GM19099 (cell line): ENCODE measurements around the gene SRRM4.

Experiments
- POLR2A ChIP-seq: IDR thresholded peaks from 3 replicates; pipeline ENCODE4 v1.6.1; 2011; ENCODE audit warnings: low read depth; ENCODE audit not compliant: insufficient read length; ENCODE audit errors: extremely low read depth

Gene SRRM4

DNA sequence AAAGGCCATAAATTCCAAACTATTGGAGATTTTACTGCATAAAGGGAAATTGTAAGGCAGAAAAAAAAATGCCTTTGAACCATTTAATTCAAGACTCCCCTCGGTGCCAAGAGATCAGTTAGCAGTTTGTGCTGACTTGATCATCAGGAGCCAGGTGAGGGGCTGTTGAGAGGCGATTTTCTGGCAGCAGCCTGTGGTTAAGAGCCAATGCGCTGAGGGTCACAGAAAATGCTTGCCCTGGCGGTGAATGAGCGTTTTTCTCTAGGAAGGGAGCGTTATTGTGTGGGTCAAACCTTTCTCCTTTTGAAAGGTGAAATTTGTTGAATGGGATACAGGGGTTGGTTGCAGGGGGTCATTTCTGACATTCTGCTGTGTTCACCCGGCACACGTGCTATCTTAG is 4.7 kb downstream of the SRRM4 start:
- TF ChIP-seq POLR2A, result no peak

DNA sequence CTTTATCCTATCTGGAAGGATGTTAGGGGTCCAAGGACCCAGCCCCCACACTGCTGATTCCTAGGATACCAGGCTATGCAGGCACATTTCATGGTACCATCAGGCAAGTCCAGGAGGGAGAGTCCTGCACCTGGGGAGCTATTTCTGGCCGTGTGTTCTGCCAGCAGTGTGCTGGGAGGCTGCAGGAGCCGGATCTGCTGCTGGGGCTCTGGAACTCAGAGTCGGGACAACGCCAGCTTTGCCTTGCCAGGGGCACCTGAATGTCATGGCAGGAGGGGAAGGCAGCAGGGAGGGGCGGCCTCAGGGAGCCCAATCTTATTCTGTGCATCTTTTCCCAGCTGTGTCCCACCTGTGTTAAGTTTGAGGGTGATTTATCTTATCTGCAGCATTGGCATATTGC is 17.8 kb downstream of the SRRM4 start:
- TF ChIP-seq POLR2A, result no peak

DNA sequence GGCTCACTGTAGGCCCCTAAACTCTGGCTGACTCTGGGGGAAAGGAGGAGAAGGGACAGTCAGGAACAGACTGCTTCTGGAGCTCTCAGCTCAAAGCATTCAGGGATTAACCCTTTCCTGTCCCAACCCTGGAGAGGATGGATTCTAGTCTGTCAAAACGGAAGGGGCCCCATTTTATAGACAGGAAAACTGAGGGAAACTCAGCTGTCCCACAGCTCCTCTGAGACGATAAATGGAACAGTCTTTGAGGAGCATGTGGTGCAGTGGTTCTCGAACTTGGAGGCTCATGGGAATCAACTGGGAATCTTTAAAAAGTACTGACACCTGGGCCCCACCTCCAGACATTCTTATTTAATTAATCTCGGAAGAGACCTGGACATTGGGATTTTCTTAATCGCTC is 23.7 kb downstream of the SRRM4 start:
- no peak for TF ChIP-seq POLR2A

DNA sequence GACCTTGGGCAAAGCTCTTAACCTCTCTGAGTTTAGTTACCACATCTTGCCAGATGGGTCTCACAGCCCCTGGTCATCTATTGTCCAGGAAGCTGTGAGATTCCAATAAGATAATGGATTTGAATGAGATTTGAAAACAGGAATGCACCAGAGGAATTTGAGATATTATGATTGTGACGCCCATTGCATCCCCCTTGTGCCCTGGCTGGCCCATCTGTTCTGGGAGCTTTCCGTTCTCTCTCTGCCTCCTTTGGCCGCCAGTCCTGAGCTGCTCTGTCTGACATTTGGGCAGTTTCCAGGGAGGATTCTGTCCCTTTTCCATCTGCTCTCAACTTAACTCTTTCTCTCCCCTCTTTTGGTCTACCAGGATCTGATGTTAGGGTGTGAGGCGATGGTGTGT is 24.6 kb downstream of the SRRM4 start:
- TF ChIP-seq POLR2A, result no peak

DNA sequence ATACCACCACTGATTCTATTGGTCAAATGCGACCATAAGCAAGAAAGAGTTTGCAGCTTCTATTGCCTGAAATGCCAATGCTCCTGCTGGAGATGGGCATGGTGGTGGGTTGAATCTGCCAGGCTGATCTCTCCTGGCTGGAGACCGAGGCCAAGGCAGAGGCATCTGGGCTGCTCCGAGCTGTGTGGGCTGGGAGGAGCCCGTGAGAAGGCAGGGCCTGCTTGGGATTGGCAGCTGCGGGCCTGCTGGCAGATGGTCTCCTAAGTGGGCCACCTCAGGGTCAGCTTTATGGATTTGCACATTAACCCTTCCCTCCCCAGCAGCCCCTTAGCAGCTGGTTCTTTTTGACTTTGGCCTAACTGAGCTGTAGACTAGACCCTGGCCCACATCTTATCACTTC is 25.4 kb downstream of the SRRM4 start:
- TF ChIP-seq POLR2A, result no peak

DNA sequence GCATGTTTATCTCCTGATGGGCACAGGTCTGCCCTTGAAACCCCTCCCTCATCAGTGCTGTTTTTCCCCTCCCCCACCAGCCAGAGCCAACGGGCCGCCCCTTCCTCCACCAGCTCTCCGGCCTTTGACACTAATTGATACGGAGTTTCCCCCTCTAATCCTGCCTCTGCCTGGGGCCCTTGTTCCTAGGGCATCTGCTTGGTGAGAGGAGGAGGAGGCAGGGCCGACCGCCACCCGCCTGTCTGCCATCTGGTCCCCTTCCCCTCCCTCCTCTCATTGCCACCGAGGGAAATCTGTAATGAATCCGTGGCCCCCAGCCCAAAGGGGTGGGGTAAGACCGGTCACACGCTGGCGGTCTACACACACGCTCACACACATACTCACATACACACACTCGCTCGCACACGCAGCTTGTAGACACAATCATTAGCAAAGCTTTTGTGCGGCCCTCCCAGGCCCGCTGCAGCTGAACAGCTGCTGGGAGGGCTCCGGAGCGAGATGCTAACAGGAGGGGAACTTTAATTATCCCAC is 27.4 kb downstream of the SRRM4 start:
- no peak for TF ChIP-seq POLR2A

DNA sequence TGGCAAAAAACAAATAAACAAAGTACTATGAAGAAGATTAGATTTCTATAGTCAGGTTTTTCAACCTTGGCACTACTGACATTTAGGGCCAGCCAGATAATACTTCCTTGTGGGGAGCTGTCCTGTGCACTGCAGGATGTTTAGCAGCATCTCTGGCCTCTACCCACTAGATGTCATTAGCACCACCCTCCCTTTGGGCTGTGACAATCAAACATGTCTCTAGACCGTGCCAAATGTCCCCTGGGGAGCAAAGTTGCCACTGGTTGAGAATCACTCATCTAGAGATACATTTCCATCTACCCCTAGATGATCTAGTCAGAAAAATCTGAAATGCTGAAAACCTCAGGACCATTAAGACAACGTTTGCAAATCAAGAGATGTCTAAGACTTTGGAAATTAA is 29.9 kb downstream of the SRRM4 start:
- TF ChIP-seq POLR2A, result no peak

DNA sequence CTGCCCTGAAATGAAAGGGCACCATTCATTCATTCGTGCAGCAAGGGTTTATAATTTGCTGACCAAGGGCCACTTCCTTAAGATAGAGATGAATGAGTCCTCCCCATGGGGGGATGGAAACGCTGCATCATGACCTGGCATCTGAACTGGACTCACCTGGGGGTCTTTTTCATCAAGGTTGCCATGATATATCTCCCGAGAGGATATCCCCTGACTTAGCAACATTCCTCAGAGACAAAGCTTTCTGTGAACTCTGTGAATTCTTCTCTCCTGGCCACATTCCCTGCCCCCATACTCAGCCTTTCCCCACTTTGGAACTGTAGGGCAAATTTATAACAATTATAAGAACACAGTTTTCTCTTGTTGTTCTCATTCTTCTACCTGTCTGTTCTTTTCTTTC is 30.8 kb downstream of the SRRM4 start:
- no peak for TF ChIP-seq POLR2A

DNA sequence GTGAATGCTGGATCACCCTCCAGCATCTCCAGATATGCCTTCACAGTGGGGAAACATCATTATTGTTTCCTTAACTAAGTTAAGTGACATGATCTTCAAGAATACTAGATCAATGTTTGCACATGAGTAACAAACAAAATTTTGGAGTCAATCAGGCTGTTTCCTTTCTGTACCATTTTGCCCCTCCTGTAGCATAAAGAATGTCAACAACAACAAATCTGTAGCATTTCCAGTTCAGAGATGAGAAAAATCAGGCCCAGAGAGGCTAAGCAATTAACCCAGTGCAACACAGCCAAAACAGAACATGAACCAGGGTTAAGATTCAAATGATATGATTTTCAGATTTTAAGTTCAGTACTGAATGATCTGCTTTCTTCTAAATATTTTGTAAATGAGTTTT is 31.7 kb downstream of the SRRM4 start:
- TF ChIP-seq POLR2A, result no peak

DNA sequence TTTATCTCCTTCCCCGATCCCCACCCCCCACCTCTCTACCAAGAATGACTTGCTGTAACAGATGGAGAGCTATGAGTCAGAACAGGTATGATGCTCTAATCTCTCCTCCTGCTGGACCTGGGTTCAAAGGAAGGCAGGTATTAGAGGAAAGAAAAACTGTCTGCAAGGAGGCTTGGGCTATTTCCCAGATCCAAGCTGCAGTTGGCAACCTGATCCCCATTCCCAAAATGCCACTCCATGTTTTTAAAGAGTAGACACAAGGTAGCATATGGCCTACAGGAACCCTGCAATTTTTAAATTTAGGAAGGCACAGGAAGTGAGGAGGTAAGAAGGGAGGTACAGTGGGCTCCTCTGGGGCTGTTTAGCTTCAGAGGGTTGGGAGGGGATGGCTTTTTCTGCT is 33.0 kb downstream of the SRRM4 start:
- no peak for TF ChIP-seq POLR2A

DNA sequence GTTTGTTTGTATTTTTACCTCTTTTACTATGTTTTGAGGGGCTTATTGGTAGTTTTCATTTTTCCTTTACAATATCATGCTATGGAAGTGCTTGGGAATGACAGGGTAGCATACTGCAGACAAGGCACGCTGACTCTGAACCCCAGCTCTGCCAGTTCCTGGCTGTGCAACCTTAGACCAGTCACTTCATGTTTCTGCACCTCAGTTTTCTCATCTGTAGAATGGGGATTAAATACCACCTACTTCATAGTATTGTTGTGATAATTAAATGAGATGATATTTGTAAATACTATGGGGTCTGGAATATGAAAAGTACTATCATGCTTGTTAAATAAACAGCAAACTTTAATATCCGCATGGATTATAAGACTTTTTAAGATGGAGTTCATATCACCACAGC is 35.4 kb downstream of the SRRM4 start:
- TF ChIP-seq POLR2A, result no peak

DNA sequence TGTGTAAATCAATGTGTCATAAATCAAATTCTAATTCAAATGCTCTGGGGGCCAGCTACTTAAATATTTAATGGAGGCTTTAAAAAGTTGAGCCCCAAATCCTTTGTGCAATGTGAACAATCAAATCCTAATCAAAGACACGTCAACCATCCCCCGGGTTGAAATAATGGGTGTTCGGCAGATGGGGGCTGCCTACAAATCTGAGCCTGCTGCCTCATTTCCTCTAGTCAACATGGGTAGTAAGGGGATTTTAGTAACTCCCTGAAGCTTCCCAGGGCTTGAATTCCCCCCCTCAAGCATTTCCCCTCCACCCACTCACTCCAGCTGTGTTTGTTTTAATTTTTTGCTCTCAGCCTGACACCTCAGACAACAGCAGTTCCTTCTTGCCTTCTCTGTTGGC is 37.8 kb downstream of the SRRM4 start:
- no peak for TF ChIP-seq POLR2A

DNA sequence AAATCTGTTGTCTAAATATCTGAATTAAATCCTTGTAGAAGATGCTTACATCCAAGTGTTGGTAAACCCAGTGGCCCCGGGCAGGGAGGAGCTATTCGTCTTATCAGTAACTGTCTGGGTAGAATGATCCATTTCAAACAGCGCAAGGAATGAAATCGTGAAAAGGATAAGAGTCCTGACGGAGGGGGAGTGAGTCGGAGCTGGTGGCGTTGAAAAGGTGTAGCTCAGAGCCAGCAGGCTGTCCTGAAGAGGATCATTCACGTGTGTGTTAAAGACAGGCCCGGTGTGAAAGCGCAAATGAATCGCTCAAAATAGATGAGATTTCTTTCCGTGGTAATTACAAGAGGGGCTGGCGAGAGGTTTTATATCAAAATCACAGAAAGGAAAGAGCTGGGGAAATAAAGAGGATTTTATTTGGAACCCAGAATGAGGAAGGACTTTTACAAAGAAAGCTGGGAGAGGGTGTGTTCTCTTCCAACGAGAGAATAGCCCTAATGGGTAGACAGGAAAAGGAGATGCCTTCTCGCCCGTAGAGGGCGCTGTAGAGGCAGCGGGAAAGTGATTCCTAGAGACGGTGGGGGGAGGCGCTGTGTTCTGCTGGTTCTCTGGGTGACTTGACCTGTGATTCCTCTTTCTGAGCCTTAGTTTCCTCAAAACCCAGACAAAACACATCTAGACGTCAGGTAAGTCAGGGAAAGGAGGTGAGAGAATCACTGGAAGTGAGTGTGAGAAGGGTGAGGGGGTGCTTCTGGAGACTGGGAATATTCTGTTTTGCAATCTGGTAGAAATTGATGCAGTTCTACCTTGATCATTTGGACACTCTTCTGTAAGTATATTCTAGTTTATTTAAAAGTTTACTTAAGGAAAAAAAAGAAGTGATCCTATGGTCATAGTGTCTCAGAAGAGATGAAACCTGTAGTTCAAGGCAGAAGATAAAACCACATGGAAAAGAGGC is 39.3 kb downstream of the SRRM4 start:
- TF ChIP-seq POLR2A, result no peak

DNA sequence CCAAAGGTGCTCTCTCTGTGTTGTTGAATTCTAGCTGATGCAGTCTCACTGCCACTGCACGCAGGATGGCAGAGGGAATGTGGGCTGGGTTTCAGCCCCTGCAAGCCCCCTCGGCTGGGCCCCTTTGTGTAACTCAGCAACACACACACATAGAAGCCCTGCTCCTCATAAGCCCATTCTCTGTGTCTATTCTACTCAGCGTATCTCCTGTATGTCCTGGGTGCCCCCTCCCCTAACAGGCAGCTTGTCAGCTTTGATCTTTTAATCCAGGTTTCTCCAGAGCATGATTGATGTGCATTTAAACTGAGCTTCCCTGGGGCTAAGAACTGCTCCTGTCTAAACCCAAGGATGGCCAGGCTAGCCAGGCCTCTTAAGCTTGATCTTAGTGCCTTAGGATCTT is 43.0 kb downstream of the SRRM4 start:
- TF ChIP-seq POLR2A, result no peak

DNA sequence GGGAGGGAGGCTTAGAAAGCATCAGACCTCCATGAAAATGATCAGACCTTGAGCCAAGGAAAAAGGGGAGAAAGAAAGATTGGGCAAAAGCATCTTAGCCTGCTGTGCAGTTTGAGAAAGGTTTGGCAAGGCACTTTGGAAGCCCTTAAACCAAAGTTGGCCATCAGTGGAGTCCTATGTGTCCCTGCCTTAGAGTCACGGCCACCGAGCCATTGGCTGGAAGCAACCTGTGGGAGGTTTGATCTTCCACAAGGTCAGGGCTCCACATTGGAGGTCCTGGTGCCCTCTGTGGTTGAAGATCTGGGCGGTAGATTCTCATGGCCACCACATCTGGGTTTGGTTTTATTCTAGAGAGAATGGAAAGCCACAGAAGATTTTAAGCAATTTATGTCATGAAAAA is 44.4 kb downstream of the SRRM4 start:
- no peak for TF ChIP-seq POLR2A

DNA sequence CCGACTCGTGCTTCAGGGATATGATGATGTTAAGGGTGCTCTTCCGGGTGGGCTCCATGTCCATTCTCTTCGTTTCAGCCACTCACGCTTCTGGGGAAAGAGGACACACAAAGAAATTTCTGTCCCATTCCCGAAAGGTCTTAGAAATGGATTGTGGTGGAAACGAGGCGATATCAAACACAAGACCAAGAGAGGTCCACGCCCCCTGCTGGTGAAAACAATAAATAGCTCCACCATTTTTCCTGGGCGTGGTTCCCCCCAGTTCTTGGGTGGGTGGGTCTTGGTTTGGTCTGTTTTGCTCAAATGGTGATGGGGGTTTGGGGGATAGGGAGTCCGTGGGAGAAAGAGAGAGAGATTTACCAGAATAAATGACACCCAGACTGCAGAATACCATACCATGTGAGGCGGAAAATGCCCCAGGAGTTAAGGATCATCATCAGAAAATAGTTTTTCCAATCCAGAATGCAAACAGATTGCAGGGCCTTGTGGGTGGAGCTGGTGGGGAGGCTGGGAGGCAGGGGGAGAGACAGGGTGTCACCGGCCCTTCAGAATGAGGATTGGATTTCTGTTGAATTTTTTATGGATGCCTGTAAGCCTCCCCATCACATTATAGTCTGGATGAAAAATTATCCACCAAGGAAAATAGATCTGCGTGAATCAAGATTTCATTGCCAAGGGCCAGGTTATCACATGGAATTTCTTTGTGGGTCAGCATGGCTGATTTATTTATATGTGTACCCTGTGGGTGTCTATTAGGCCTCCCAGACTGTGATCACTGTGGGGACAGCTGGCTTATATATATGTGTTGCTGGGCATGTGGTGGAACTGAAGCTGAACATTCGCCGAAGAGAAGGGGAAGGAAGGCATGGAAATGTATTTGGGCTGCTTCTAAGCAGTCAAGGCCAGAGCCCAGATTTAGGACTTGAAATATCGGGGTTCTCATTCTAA is 55.8 kb downstream of the SRRM4 start:
- no peak for TF ChIP-seq POLR2A

DNA sequence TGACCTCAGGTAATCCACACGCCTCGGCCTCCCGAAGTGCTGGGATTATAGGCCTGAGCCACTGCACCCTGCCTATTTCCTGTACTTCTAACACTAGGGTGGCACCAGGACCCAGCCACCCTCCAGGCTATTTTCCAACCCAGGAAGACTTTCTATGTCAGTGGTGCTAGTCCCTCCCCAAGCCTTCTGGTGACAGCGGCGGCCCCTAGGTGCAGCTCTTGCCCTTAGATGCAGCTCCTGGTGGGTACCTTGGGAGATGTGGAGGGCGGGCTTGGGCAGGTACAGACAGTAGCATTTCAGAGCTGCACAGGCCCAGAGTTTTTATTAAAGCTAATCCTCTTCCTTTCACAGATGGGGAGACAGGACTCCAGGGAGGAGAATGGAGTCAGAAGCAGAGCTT is 62.8 kb downstream of the SRRM4 start:
- no peak for TF ChIP-seq POLR2A
